Stimulated activated effector memory CD8-positive, alpha-beta T cell treated with anti-CD3 and anti-CD28 coated beads, Interleukin-12 subunit alpha, Interleukin-12 subunit beta, amount 100 ng/mL, for 72 hours (primary cell): ENCODE results near the gene IKBKE.
A peak's percentile ranks its signal among the peaks of the same experiment; 100 is the strongest.

Experiments
- ATAC-seq: fragments of 150-1000 bp; cut with Tn5 transposase; 2 replicates; pipeline ENCODE4 v1.10.0; 2021
- DNase-seq, 2 donors: peaks; one replicate each; pipeline ENCODE4 v3.0.0; 2021 to 2022; ENCODE audit warnings: low spot score in 2 of 2
- H3K27ac Mint-ChIP-seq: one replicate; pipeline ENCODE4 v1.8.0; 2022; ENCODE audit warnings: mild to moderate bottlenecking, mixed read lengths
- H3K36me3 Mint-ChIP-seq: one replicate; pipeline ENCODE4 v1.8.0; 2022; ENCODE audit warnings: mild to moderate bottlenecking, mixed read lengths
- H3K4me1 Mint-ChIP-seq: one replicate; pipeline ENCODE4 v1.8.0; 2022; ENCODE audit warnings: mixed read lengths
- H3K4me3 Mint-ChIP-seq: one replicate; pipeline ENCODE4 v1.8.0; 2022; ENCODE audit warnings: mild to moderate bottlenecking, mixed read lengths
- H3K9me3 Mint-ChIP-seq: one replicate; pipeline ENCODE4 v1.8.0; 2022; ENCODE audit warnings: mixed read lengths

IKBKE gene

GRCh38 chr1:206506405-206507283 is 36.4 kb downstream of the IKBKE start:
- Mint-ChIP-seq H3K4me3 (peak overlapping the region; percentile 73), H3K36me3 (peaks cover 9% of the 10 kb centered on the region), H3K4me1 (peaks cover 54% of the 10 kb centered on the region), H3K27ac (no peak overlapping the region), H3K9me3 (no peaks in the 10 kb centered on the region)
- DNase-seq (peak; percentile 32 to 71), ATAC-seq (peak; percentile 39)

- no peaks in the 10 kb centered on the region for H3K9me3 Mint-ChIP-seq
- H3K4me1 Mint-ChIP-seq, result peaks cover 54% of the 10 kb centered on the region
- H3K27ac Mint-ChIP-seq, result no peak within 1 kb of the TSS
- H3K36me3 Mint-ChIP-seq, result peaks cover 9% of the 10 kb centered on the region
- H3K4me3 Mint-ChIP-seq, result peak within 1 kb of the TSS; percentile 73
- DNase-seq (peak; percentile 71 to 91), ATAC-seq (peak; percentile 80)
Measured at GRCh38 chr1:206507284-206508129, 37.2 kb downstream of the IKBKE start, which contains the start of gene RASSF5. RASSF5 (plus strand) TSS chr1:206507531; CDS start chr1:206507603, 72 bp downstream.

GRCh38 chr1:206508130-206508889 is 38.0 kb downstream of the IKBKE start:
- Mint-ChIP-seq H3K27ac (no peak overlapping the region), H3K4me1 (peaks cover 51% of the 10 kb centered on the region), H3K36me3 (peaks cover 9% of the 10 kb centered on the region), H3K9me3 (no peaks in the 10 kb centered on the region), H3K4me3 (peak overlapping the region; percentile 73)
- DNase-seq (no peak), ATAC-seq (no peak)

- ATAC-seq, result no peak
- peak overlapping the region; percentile 73 for H3K4me3 Mint-ChIP-seq
- H3K36me3 Mint-ChIP-seq, result peaks cover 9% of the 10 kb centered on the region
- H3K27ac Mint-ChIP-seq, result no peak overlapping the region
- H3K9me3 Mint-ChIP-seq, result no peaks in the 10 kb centered on the region
- no peak for DNase-seq
- H3K4me1 Mint-ChIP-seq, result peaks cover 44% of the 10 kb centered on the region
Measured at GRCh38 chr1:206508956-206509355, 38.7 kb downstream of the IKBKE start.

GRCh38 chr1:206509612-206510257 is 39.5 kb downstream of the IKBKE start:
- Mint-ChIP-seq H3K27ac (no peak overlapping the region), H3K4me1 (peaks cover 37% of the 10 kb centered on the region), H3K9me3 (no peaks in the 10 kb centered on the region), H3K36me3 (peaks cover 5% of the 10 kb centered on the region), H3K4me3 (no peak overlapping the region)
- DNase-seq (no peak), ATAC-seq (no peak)

GRCh38 chr1:206510371-206510770 is 40.1 kb downstream of the IKBKE start:
- no peak for ATAC-seq
- Mint-ChIP-seq H3K4me1 (peaks cover 30% of the 10 kb centered on the region), H3K27ac (no peak overlapping the region), H3K9me3 (no peaks in the 10 kb centered on the region), H3K36me3 (peaks cover 5% of the 10 kb centered on the region), H3K4me3 (no peak overlapping the region)
- no peak for DNase-seq

GRCh38 chr1:206511362-206512057 is 41.2 kb downstream of the IKBKE start:
- DNase-seq, result no peak
- Mint-ChIP-seq H3K9me3 (no peaks in the 10 kb centered on the region), H3K27ac (no peak overlapping the region), H3K4me1 (peaks cover 21% of the 10 kb centered on the region), H3K36me3 (peaks cover 5% of the 10 kb centered on the region), H3K4me3 (no peak overlapping the region)
- ATAC-seq, result no peak

GRCh38 chr1:206512058-206512850 is 42.0 kb downstream of the IKBKE start:
- H3K27ac Mint-ChIP-seq, result no peak overlapping the region
- DNase-seq, result no peak
- peaks cover 5% of the 10 kb centered on the region for H3K36me3 Mint-ChIP-seq
- H3K4me3 Mint-ChIP-seq, result no peak overlapping the region
- no peaks in the 10 kb centered on the region for H3K9me3 Mint-ChIP-seq
- peaks cover 17% of the 10 kb centered on the region for H3K4me1 Mint-ChIP-seq
- no peak for ATAC-seq

GRCh38 chr1:206512851-206513180 is 42.5 kb downstream of the IKBKE start:
- Mint-ChIP-seq H3K9me3 (no peaks in the 10 kb centered on the region), H3K36me3 (peaks cover 5% of the 10 kb centered on the region), H3K4me3 (no peak overlapping the region), H3K27ac (no peak overlapping the region), H3K4me1 (peaks cover 17% of the 10 kb centered on the region)
- DNase-seq, result no peak
- ATAC-seq, result no peak

- no peak overlapping the region for H3K27ac Mint-ChIP-seq
- ATAC-seq (no peak), DNase-seq (no peak)
- H3K9me3 Mint-ChIP-seq, result no peaks in the 10 kb centered on the region
- no peak overlapping the region for H3K4me3 Mint-ChIP-seq
- H3K36me3 Mint-ChIP-seq, result peaks cover under 1% of the 10 kb centered on the region
- peaks cover 14% of the 10 kb centered on the region for H3K4me1 Mint-ChIP-seq
Measured at GRCh38 chr1:206513312-206514111, 43.2 kb downstream of the IKBKE start.

GRCh38 chr1:206514813-206515387 is 44.6 kb downstream of the IKBKE start:
- ATAC-seq (no peak), DNase-seq (no peak)
- Mint-ChIP-seq H3K36me3 (no peaks in the 10 kb centered on the region), H3K27ac (no peak overlapping the region), H3K4me1 (no peaks in the 10 kb centered on the region), H3K4me3 (no peak overlapping the region), H3K9me3 (no peaks in the 10 kb centered on the region)

- no peak for DNase-seq
Measured at GRCh38 chr1:206516728-206516990, 46.4 kb downstream of the IKBKE start.

GRCh38 chr1:206517784-206518183 is 47.5 kb downstream of the IKBKE start:
- ATAC-seq, result no peak
- H3K27ac Mint-ChIP-seq, result no peak overlapping the region
- no peaks in the 10 kb centered on the region for H3K4me1 Mint-ChIP-seq
- no peaks in the 10 kb centered on the region for H3K36me3 Mint-ChIP-seq
- no peak for DNase-seq
- no peak overlapping the region for H3K4me3 Mint-ChIP-seq
- H3K9me3 Mint-ChIP-seq, result no peaks in the 10 kb centered on the region

More at GRCh38 chr1:206516728-206516990, 46.4 kb downstream of the IKBKE start:
- Mint-ChIP-seq H3K27ac (no peak overlapping the region), H3K4me1 (no peaks in the 10 kb centered on the region), H3K36me3 (no peaks in the 10 kb centered on the region), H3K9me3 (no peaks in the 10 kb centered on the region), H3K4me3 (no peak overlapping the region)
- ATAC-seq, result no peak
